HG02610 (cell line): ENCODE data around the gene DLK1.

Experiments
- ATAC-seq: cut with Tn5 transposase; IDR thresholded peaks from one replicate; pipeline ENCODE4 v1.9.1; 2021; ENCODE audit warnings: mild to moderate bottlenecking, moderate library complexity; ENCODE audit not compliant: unreplicated experiment

Gene DLK1

DNA sequence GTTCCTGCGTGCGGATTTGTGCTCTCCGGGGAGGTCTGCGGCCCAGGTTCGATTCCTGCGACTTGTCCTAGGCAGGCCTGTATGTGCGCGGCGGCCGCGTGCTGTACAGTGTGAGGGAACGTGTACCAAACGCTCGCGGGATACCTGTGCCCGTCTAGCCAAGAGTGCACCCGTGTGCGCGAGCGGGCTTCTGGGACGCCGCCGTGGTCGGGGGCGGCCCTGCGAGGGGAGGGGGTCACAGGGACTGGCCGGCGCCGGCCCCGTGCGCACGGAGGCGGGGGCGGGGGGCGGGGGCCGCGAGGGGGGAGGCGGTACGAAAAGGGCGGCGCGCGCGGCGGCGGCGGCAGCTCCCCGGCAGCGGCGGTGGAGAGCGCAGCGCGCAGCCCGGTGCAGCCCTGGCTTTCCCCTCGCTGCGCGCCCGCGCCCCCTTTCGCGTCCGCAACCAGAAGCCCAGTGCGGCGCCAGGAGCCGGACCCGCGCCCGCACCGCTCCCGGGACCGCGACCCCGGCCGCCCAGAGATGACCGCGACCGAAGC, at the start of gene DLK1:
TSS of gene DLK1 (plus strand) at position 343 of the 536 bp plus-strand sequence. CDS start at position 520, 177 bp downstream.
- ATAC-seq = no peak

DNA sequence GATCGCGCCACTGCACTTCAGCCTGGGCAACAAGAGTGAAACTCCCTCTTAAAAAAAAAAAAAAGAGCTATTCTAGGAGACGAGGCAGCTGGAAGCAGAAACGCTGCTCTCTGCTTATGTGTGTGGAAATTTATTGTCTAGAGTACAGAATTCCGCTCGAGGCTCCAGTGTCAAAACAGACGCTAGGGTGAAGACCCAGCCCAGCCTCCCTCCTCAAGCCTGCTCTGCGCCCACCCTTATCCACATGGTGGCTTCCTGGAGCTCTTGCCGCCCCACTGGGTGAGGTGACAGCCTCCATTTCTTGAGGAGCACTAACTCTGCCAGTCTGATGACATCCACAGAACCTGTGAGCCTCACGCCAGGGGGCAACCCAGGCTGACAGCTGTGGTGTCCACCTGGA, 49.5 kb upstream of the DLK1 start:
- no peak for ATAC-seq

DNA sequence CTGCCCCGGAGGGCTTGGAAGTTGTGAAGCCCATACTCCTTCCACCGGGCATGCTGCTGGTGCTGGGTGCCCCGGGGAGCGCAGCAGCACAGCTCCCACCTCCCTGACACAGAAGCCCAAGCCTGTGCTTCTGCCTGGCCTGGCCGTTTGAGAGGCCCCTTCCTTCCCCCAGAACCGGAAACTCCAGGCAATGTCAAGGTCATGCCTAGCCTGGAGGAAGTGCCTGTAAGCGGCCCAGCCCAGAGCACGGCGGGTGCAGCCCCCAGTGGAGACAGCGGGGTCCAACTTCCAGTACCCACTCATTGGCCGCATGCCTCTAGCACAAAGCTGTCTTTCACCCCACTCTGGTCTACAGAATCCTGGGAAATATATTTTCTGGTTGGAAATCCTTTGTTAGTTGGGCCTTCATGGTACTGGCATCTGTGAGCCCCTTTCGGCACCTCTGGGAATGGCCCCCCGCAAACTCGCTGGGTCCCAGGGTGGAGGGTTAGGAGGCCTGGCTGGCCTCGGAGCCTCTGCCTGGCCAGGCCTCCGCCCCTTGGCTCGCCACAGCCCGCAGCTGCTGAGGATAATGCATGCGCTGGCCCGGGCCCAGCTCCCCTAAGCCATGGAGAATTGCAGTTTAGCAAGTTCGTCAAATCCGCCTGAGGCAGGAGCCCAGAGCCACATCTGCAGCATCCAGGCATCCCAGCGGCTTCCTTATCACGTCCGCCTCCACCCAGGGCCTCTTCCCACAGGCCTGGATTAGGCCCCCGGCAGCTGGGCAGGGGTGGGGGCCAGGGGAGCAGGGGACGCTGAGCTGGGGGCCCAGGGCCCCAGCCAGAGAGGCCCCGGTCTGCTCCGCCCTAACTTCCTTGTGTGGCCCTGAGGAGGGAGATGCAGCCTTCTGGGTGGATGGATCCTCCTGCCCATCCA, 48.9 kb upstream of the DLK1 start:
- ATAC-seq = no peak

DNA sequence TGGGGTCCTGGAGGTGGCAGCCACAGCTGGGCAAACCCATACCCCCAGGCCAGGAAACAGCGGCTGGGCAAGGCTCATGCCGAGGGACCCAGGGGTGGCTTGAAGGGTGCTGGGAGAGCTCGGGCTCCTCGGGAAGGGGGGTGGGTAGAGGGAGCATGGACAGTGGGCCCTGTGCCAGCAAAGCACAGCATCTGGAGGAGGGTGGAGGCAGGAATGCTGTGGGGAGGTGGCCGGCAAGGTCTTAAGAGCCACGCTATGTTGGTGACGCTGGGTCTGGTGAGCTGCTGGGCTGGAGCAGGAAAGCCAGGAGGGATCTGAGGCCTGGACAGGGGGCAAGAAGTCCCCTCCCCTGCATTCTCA, 48.2 kb upstream of the DLK1 start:
- ATAC-seq = no peak

DNA sequence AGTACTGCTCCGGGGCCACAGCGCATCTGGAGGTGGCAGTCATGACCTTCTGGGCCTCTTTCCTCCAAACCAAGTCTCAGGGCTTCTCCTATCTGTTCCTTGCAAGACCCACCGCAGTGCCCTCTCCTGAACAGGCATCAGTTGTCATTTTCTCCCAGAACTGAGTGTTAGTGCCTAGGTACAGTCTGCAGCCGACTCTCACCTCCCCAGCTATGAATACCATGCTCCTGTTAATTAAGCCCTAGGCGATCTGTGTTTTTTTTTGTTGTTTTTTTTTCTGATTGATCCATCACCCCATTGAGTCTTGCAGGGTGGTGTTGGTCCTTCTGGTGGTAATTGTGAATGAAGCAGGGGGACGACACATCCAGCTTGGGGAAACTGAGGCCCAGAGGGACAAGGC, 47.5 kb upstream of the DLK1 start:
- ATAC-seq = no peak

DNA sequence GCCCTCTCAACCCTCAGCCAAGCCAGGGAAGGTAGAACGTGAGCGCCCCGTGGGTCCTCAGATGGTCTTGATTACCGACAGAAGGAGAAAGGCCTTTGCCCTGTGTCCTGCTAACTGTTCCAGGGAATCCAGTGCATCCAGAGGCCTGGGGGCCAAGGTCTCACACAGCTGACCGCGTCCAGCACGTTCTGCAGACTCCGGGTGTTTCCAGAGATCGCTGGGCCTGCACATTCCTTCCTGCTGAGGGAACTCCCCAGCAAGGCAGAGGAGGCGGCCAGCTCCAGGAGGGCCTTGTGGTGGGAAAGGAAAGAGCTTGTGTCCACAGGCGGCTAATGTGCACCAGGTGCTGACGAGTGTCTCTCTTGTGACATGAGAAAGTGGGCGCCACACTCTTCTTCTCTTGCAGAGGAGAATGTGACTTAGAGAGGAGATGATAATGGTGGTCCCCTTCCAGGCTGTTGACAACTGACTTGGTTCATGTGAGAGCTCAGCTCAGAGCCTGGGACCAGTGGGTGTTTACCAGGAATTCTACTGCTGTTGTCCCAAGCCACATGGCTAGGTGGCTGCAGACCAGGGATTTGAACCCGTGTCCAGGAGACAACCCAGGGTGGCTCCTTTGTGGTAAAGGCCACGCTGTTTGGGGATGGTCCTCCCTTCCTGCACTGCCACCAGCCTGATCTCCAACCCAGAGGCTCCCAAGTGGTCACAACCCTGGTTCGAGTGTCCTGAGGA, 46.8 kb upstream of the DLK1 start:
- no peak for ATAC-seq

DNA sequence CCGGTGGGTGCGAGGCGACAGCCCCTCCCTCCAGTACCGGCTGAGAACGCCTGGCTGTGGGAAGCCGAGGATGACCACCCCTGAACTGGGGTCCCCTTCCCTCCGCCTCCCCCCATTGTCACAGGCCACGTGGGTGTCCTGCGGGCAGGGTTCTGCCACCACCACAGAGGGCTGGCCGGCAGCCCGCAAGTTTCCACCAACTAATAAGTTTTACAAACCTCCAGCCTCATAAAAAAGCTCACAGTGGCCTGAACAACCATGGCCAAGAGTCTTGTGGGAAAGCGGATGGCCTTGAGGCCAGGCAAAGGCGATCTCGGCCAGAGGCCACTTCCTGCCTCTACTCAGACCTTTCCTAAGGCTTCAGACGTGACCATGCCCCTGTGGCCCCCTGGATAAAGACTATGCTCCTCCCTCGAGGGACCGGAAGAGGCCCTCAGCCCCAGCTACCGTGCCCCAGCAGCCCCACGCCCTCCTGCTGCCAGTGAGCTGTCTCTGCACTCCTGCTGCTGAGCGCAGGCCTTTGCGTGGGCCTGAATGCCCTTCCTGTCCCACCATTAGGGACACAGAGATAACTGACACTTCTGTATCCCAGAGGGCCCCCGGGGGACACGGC, 46.1 kb upstream of the DLK1 start:
- no peak for ATAC-seq

DNA sequence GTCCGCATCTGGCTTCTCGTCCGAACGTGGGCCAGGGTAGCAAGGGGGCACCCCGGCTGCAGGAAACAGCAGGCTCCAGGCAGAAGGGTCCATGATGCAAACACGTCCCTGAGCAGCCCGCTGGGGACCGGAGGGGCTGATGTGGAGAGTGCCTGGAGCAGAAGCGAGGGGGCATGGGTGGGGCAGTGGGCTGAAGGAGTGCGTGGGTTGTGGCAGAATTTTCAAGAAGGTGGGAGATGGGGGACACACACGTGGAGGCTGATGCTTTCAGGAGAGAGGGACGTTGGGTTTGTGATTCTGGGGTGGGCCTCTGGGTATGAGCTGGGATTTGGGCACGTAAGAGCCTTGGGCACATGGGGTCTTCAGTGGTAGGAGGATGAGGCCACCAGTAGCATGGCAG, 45.6 kb upstream of the DLK1 start:
- no peak for ATAC-seq

DNA sequence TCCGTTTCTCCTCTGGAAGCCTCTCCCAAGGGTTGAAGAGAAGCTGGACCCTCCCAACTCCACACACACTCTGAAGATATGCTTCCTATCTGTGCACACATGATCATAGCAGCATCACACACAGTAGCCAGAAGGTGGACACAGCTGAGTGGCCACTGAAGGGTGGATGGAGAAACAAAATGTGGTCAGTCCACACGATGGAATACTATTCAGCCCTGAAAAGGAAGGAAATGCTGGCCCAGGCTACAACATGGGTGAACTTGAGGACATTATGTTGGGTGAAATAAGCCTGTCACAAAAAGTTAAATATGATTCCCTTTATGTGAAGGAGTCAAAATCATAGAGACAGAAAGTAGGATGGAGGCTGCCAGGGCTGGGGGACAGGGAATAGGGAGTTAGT, 43.9 kb upstream of the DLK1 start:
- no peak for ATAC-seq

DNA sequence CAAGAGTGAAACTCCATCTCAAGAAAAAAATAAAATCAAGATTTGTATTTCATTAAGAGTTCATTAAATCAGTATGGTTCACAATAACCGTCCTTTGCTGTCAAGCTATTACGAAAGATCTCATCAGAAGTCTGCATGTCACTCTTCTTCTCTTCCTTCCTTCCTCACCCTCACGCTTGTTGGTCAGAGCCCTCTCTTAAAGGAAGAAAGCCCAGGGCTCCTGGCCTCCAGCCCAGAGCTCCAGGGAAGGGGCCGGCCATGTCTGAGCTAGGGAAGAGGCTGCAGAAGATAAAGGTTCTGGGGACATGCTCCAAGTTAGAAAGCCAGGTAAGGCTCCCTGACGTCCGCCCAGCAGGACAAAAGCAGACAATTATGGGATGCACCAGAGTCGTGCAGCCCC, 43.1 kb upstream of the DLK1 start:
- ATAC-seq = no peak

DNA sequence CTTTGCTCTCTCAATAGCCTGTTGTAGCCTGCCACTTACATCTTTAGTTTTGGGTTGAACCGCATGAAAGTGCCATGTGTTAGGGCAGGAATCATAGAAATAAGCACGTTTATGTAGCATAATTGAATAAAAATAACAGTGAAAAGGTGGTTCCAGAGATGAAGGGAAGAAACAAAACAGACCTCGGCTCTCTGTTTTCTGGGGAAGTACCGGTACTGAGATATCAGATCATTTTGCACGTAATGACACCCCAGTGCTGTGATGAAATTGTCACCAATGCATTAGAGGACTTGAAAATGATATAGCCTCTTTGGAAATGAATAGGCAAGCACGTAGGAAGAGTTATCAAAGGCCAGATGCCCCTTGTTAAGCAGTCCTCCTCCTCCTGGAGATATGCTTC, 42.5 kb upstream of the DLK1 start:
- ATAC-seq = no peak

DNA sequence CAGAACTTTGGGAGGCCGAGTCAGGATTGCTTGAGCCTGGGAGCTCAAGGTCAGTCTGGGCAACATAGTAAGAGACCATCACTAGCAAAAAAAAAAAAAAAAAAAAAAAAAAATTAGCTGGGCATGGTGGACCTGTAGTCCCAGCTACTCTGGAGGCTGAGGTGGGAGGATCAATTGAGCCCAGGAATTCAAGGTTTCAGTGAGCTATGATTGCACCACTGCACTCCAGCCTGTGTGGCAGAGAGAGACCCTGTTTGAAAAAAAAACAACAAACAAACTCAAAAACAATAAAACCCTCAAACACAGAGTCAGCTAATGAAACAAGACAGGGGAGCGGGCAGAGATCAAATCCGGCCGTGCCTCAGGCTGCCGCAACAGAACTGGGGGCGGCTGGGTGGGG, 41.7 kb upstream of the DLK1 start:
- ATAC-seq = no peak

DNA sequence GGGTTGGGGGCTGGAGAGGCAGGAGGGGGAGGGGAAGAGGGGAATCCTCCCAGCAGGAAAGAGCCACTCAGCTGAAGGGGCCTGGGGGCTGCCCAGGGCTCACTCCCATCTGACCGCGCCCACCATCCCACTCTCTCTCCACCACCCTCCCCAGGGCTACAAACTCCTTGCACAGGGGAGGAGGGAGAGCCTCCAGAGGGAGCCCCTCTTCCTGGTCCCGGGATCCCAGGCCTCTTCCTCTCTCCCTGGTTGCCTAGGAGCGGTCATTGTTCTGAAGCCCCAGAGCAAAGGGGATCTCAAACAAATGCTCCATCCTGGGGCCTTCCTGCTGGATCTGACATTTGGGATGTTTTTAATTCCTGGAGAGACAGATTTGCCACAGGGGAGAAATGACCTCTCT, 39.8 kb upstream of the DLK1 start:
- ATAC-seq = no peak

DNA sequence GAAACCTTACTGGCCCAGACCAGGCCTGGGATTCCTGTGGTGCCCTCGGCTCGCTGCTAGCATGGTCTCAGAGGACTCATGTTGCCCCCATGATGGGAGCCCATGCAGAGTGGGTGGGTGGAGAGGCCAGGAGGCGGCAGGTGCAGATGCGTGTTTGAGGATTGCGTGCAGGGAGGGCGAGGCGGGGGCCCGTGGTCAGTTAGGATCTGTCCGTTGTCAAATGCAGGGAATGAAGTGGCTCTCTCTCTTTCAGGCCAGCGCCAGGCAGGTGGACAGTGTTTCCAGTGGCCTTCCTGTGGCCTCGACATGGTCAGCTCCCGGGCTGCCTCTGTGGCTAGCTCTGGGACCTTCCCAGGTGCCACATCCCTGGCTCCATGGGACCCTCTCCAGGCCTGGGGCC, 39.3 kb upstream of the DLK1 start:
- ATAC-seq = no peak

DNA sequence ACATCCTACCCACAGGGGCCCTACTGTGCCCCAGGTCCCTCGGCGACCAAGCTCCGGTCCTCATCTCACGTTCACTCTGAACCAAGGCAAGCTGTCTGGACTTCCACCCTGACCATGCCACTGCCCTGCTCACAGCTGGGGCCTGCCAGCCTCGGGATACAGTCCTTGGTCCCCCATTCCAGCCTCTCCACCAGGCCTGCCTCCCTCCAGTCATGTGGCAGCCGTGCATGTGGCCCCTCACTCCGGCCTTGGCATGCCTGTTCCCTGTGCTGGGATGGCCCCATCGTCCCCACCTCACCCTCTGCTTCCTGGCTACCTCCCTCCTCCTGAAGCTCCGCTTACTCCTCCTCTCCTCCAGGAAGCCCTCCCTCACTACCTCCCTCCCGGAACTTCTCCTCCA, 38.6 kb upstream of the DLK1 start:
- ATAC-seq = no peak

DNA sequence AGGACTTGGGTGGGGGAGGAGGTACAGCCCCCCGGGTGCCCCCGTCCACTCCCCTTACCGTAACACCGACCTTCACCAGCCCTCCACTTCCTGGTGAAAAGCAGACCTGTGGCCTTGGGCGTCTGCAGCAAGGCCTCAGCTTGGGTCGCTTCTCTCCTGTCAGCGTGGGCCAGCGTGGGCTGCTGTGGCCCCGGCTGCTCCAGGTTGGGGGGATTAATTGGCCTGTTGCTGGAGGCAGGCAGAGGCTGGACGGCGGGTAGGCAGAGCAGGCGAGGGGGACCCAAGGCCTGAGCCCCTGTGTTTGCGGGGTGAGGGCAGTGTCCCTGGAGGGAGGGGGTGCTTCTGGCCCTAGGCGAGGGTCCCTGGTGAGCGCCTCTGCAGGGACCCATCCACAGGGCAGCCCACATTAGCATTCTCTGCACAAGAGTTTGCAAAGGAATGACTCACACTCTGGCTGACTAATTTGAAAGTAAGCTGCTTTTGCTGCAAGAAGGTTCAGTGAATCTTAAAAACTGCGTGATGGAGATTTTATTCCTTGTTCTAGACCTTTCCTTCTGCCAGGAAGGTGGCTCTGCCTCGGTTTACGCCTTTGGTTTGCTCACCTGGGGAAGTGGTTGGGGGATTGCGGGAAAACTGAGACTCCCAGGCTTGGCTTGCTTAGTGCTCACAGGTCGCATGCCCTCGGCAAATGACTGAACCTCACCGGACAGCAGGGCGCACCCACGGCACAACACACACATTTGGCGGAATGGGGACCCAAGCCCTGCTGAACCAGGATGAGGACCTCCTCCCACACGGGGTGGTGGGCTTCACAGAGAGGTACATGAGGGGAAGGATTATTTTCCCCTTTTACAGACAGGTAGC, 37.9 kb upstream of the DLK1 start:
- no peak for ATAC-seq

DNA sequence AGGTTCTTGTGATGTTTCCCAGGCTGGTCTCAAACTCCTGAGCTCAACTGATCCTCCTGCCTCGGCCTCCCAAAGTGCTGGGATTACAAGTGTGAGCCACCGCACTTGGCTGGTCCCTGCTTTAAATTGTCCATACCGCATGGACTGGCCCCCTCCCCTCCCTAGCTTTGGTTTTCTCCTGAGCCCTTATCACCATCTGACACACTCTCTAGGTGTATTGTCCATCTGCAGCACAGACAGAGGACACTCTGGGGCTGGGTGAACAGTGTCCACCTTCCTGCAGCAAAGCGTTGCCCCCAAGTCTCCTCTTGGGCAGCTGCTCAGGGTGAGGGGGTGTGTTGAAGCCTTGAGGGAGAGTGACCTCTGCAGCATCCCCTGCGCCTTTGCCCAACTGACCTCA, 36.0 kb upstream of the DLK1 start:
- no peak for ATAC-seq

DNA sequence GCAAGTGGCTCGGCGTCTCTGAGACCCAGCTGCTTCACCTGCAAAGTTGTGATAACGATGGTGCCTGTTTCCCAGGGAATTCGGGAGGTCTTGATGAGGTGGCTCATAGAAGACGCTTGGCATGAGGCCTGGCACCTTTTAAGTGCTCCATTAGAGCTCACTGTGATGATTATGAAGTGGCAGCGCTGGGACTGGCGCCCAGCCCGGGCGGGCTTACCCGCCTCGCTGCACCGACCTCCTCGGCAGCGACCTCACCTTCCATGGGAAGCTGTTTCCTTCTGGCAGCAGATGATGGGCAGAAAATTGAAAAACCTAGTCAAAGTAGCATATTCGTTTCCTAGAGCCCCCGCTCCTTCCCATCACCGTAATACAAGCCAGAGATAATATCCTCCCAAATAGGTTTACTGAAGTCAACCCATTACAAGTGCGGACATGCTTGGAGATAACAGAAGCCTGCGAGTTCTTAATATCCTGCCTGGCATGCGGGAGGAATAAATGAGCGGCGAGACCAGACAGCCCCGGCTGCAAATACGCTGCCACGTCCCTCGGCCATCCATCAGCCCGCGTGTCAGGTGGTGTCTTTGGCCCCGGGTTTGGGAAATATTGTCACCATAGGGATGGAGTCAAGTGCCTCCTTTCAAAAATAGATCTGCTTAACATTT, 35.2 kb upstream of the DLK1 start:
- ATAC-seq = no peak

DNA sequence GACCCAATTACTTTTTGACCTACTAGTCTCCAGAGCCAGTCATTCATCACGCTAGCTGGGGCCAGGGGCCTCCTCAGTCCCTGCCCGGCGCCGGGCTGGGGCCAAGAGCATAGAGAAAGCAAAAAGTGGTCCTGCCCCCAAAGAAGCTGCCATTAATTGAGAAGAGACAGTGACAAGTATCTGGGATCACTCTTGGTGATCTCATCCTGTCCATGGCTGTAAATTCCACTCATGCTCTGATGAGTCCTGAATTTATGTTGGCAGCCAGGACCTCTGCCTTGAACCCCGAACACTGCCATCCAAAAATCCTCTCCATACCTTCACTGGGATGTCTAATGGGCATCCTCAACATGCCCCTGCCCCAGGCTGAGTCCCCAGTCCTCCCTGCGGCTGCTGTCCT, 34.4 kb upstream of the DLK1 start:
- ATAC-seq = no peak

DNA sequence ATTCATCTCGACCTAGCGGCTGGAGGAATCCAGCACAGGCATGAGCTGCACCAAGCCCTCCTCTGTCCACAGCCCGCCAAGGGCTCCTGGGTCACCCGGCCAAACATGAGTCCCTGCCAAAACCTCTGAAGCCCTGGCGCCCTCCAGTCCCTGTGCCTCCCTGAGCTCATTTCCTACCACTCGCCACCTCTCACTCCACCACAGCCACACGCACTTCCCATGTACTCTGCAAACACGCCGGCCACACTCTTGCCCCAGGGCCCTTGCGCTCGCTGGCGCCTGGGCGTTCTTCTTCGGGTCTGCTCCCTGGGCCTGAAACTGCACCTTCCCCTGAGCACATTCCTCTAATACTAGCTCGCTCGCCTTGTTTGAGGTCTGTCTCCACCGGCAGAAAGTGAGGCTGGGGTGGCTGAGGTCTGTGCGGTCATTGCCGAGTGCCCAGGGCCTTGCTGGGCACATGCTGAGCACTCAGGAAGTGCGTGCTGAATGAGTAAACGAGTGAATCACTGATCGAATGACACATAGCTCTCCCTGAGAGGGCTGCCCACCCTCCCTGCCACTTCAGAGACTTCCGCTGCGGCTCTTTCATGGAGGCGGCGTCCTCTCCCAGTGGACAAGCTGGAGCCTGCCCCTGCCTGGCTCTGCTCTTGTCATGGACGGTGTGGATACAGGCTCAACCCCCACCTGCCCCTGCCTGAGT, 33.7 kb upstream of the DLK1 start:
- no peak for ATAC-seq
